ENCODE results near the gene DNAJC7.
"Not testable (repeated sequence)": the region's sequence is repeated elsewhere in the genome, so short reads cannot be mapped to it uniquely, and the experiment has no call there.

The DNAJC7 gene

GRCh38 chr17:42010898-42011516 lies 6.2 kb downstream of the DNAJC7 start:
- no peak for DNase-seq

- DNase-seq: not testable (repeated sequence)
These were observed 7.0 kb downstream of the DNAJC7 start for GRCh38 chr17:42010266-42010680.

- DNase-seq: no peak
These were observed 8.1 kb downstream of the DNAJC7 start for GRCh38 chr17:42009170-42009569.

GRCh38 chr17:42005166-42005565 lies 12.1 kb downstream of the DNAJC7 start:
- DNase-seq: no peak

- DNase-seq: no peak
These were observed 14.4 kb downstream of the DNAJC7 start for GRCh38 chr17:42002792-42003301.

GRCh38 chr17:42002175-42002791 lies 15.0 kb downstream of the DNAJC7 start:
- no peak for DNase-seq

- DNase-seq: no peak
These were observed 15.5 kb downstream of the DNAJC7 start for GRCh38 chr17:42001729-42002128.

- no peak for DNase-seq
These were observed 16.7 kb downstream of the DNAJC7 start for GRCh38 chr17:42000413-42001133.

- no peak for DNase-seq
These were observed 18.7 kb downstream of the DNAJC7 start for GRCh38 chr17:41998497-41998896.

- no peak for DNase-seq
These were observed 20.4 kb downstream of the DNAJC7 start for GRCh38 chr17:41996855-41997164.

GRCh38 chr17:41992576-41992975 lies 24.7 kb downstream of the DNAJC7 start:
- no peak for DNase-seq

- no peak for DNase-seq
These were observed 27.4 kb downstream of the DNAJC7 start for GRCh38 chr17:41989702-41990419.

GRCh38 chr17:41988418-41988817 lies 28.8 kb downstream of the DNAJC7 start:
- DNase-seq: no peak

- peak; percentile 42 for DNase-seq
These were observed 29.6 kb downstream of the DNAJC7 start for GRCh38 chr17:41987642-41988041.

GRCh38 chr17:41986634-41987033 lies 30.6 kb downstream of the DNAJC7 start:
- no peak for DNase-seq

GRCh38 chr17:41985919-41986318 lies 31.3 kb downstream of the DNAJC7 start:
- no peak for DNase-seq

GRCh38 chr17:41984454-41984853 lies 32.8 kb downstream of the DNAJC7 start:
- DNase-seq: no peak

- DNase-seq: no peak
These were observed 35.0 kb downstream of the DNAJC7 start for GRCh38 chr17:41982026-41982760.

- DNase-seq: no peak
These were observed 39.2 kb downstream of the DNAJC7 start for GRCh38 chr17:41977991-41978390.

GRCh38 chr17:41976142-41976768 lies 41.0 kb downstream of the DNAJC7 start:
- DNase-seq: no peak

GRCh38 chr17:41975099-41976083 lies 41.8 kb downstream of the DNAJC7 start:
- DNase-seq: no peak

Measured in activated CD4-positive, alpha-beta T cell treated with anti-CD3 and anti-CD28 coated beads, Interleukin-10, Interleukin-2, amounts not matched to agents 100 ng/mL and 50 ng/mL, durations not matched to agents 16 hours and 8 hours (primary cell).